Gastrocnemius medialis (tissue), 4 donors: Measurements from ENCODE around the gene CEP83.

Experiments
- POLR2A ChIP-seq, 2 donors: fragments of 450-650 bp; IDR thresholded peaks; one replicate each; pipeline ENCODE4 v1.6.1; 2017; ENCODE audit warnings: antibody characterized with exemption in 2 of 2, mild to moderate bottlenecking in 2 of 2, moderate library complexity in 2 of 2
- TF ChIP-seq, protein P1 (sequence below), 5 experiments: fragments of 450-650 bp in 3 of 5; fragments of 200-600 bp in 2 of 5; sonication (generic) in 2 of 5; IDR thresholded peaks in 4 of 5; conservative IDR thresholded peaks in 1 of 5; 1 replicate in 4 of 5; 2 replicates in 1 of 5; pipeline ENCODE4 v1.5.1; 2016 to 2019; ENCODE audit warnings: antibody characterized with exemption in 5 of 5, mild to moderate bottlenecking in 3 of 5, moderate library complexity in 3 of 5

GRCh38 chr12:94404854-94405253 lies 54.8 kb downstream of the CEP83 start:
- no peak for TF ChIP-seq POLR2A (IDR thresholded peaks at IDR 0.05)
- TF ChIP-seq, protein P1, sequence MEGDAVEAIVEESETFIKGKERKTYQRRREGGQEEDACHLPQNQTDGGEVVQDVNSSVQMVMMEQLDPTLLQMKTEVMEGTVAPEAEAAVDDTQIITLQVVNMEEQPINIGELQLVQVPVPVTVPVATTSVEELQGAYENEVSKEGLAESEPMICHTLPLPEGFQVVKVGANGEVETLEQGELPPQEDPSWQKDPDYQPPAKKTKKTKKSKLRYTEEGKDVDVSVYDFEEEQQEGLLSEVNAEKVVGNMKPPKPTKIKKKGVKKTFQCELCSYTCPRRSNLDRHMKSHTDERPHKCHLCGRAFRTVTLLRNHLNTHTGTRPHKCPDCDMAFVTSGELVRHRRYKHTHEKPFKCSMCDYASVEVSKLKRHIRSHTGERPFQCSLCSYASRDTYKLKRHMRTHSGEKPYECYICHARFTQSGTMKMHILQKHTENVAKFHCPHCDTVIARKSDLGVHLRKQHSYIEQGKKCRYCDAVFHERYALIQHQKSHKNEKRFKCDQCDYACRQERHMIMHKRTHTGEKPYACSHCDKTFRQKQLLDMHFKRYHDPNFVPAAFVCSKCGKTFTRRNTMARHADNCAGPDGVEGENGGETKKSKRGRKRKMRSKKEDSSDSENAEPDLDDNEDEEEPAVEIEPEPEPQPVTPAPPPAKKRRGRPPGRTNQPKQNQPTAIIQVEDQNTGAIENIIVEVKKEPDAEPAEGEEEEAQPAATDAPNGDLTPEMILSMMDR (IDR thresholded peaks at IDR 0.05 in 4 of 5, conservative IDR thresholded peaks at IDR 0.05 in 1 of 5): no peak
